Measurements from ENCODE around the gene CDYL2.

Gene CDYL2

GRCh38 chr16:80844395-80844794 is 40.0 kb upstream of the CDYL2 start:
- no peak for TF ChIP-seq CTCF (conservative IDR thresholded peaks at IDR 0.05)
- H3K27ac ChIP-seq = no peak overlapping the region

DNA sequence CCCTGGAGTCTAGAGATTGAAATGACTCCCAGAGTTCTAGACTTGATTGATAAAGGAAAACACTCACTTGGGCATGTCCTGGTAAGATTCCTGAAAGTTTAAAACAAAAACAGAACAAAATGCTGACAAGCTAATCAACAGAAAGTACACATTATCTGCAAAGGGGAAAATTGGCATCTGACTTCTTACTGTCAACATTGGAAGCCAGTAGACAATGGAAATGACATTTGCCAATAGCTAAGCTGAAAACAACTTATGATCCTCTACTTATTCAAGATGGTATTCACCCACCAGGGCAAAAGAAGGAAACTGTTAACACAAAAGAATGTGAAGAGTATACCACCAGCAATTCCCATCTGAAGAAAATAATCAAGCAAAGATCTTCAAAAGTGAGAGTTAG is 36.8 kb upstream of the CDYL2 start:
- no peak for TF ChIP-seq CTCF (conservative IDR thresholded peaks at IDR 0.05)

GRCh38 chr16:80837533-80838147 is 33.2 kb upstream of the CDYL2 start:
- H3K27ac ChIP-seq = peak overlapping the region; percentile 92
- TF ChIP-seq CTCF (conservative IDR thresholded peaks at IDR 0.05) = no peak

More for the DNA sequence above, 36.8 kb upstream of the CDYL2 start:
- no peak overlapping the region for H3K27ac ChIP-seq

DNA sequence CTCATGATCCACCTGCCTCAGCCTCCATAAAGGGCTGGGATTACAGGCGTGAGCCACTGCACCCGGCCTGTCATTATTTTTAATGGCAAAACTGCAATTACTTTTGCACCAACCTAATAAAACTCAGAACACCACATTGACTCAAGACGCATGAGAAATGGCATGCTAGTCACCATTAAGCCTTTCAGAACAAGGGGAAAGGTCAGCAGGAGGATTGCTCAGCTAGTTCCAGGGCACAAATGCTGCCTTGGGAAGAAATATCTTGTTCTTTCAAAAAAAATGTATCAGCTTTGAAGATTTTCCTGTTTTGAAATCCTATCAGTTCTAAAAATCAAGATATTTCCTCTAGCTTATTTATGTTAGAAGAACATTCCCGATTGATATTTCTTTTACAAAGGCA is 32.4 kb upstream of the CDYL2 start:
- peak overlapping the region; percentile 92 for H3K27ac ChIP-seq
- TF ChIP-seq CTCF (conservative IDR thresholded peaks at IDR 0.05) = no peak

GRCh38 chr16:80836202-80836601 is 31.8 kb upstream of the CDYL2 start:
- TF ChIP-seq CTCF (conservative IDR thresholded peaks at IDR 0.05) = no peak
- H3K27ac ChIP-seq = peak overlapping the region; percentile 92

- TF ChIP-seq CTCF (conservative IDR thresholded peaks at IDR 0.05) = no peak
- no peak overlapping the region for H3K27ac ChIP-seq
These were observed 26.6 kb upstream of the CDYL2 start for GRCh38 chr16:80831039-80831438.

GRCh38 chr16:80828495-80828894 is 24.1 kb upstream of the CDYL2 start:
- no peak for TF ChIP-seq CTCF (conservative IDR thresholded peaks at IDR 0.05)
- H3K27ac ChIP-seq = no peak overlapping the region

Data from VCaP (cell line).